ENCODE results near the gene GSDME. TPM values are rescaled to one million over a fixed set of nuclear protein-coding genes. Genes with fewer than 3 reads are reported as not detected.

GSDME gene
- polyA plus RNA-seq, 1 experiment: 63.8 TPM

GRCh38 chr7:24660546-24660945, 96.7 kb downstream of the GSDME start:
- H3K9me3 ChIP-seq (ENCODE audit: control insufficient read depth, insufficient read depth, low read length): no peaks in the 10 kb centered on the region
- TF ChIP-seq, protein P1, sequence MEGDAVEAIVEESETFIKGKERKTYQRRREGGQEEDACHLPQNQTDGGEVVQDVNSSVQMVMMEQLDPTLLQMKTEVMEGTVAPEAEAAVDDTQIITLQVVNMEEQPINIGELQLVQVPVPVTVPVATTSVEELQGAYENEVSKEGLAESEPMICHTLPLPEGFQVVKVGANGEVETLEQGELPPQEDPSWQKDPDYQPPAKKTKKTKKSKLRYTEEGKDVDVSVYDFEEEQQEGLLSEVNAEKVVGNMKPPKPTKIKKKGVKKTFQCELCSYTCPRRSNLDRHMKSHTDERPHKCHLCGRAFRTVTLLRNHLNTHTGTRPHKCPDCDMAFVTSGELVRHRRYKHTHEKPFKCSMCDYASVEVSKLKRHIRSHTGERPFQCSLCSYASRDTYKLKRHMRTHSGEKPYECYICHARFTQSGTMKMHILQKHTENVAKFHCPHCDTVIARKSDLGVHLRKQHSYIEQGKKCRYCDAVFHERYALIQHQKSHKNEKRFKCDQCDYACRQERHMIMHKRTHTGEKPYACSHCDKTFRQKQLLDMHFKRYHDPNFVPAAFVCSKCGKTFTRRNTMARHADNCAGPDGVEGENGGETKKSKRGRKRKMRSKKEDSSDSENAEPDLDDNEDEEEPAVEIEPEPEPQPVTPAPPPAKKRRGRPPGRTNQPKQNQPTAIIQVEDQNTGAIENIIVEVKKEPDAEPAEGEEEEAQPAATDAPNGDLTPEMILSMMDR (IDR thresholded peaks at IDR 0.05; ENCODE audit: low read depth, low read length): no peak
- peak; percentile 16 for DNase-seq (ENCODE audit: low read depth, low spot score)
- H3K27me3 ChIP-seq (ENCODE audit: control insufficient read depth, insufficient read depth, low read length): no peaks in the 10 kb centered on the region
- ChIA-PET CTCF (no interaction called here), POLR2A (no interaction called here)
- no peak overlapping the region for H3K27ac ChIP-seq (ENCODE audit: low read depth, low read length)
- H3K4me3 ChIP-seq (ENCODE audit: low read depth, low read length): no peak overlapping the region

- Histone ChIP-seq H3K27me3 (ENCODE audit: control insufficient read depth, insufficient read depth, low read length) (no peaks in the 10 kb centered on the region), H3K4me3 (ENCODE audit: low read depth, low read length) (no peak overlapping the region), H3K27ac (ENCODE audit: low read depth, low read length) (no peak overlapping the region), H3K9me3 (ENCODE audit: control insufficient read depth, insufficient read depth, low read length) (no peaks in the 10 kb centered on the region)
- no peak for DNase-seq (ENCODE audit: low read depth, low spot score)
- ChIA-PET POLR2A (no interaction called here), CTCF (no interaction called here)
- TF ChIP-seq, protein P1 (IDR thresholded peaks at IDR 0.05; ENCODE audit: low read depth, low read length): no peak
Measured at GRCh38 chr7:24659505-24659904, 97.8 kb downstream of the GSDME start.

GRCh38 chr7:24657980-24658379, 99.3 kb downstream of the GSDME start:
- Histone ChIP-seq H3K9me3 (ENCODE audit: control insufficient read depth, insufficient read depth, low read length) (no peaks in the 10 kb centered on the region), H3K4me3 (ENCODE audit: low read depth, low read length) (no peak overlapping the region), H3K27me3 (ENCODE audit: control insufficient read depth, insufficient read depth, low read length) (no peaks in the 10 kb centered on the region), H3K27ac (ENCODE audit: low read depth, low read length) (no peak overlapping the region)
- DNase-seq (ENCODE audit: low read depth, low spot score): no peak
- TF ChIP-seq, protein P1 (IDR thresholded peaks at IDR 0.05; ENCODE audit: low read depth, low read length): no peak
- ChIA-PET CTCF (interaction anchor here (2.3 kb wide), 1 partner anchor 8 kb away, joined by 12 read pairs; no protein-coding TSS in a partner anchor), POLR2A (no interaction called here)

DNA sequence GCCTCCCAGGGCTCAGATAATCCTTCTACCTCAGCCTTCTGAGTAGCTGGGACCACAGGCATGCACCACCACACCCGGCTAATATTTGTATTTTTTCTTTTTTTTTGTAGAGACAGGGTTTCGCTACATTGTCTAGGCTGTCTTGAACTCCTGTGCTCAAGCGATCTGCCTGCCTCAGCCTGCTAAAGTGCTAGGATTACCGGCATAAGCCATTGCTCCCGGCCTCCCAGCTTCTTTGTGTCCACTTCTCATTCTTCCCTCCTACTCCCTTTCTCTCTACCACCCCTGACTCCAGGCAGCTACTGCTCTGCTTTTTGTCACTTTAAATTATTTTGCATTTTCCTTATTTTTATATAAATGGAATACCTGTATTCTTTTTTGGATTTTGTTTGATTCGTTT, 100.7 kb downstream of the GSDME start:
- CTCF ChIA-PET: interaction anchor here (2.3 kb wide), 1 partner anchor 9 kb away, joined by 12 read pairs; no protein-coding TSS in a partner anchor
- H3K27me3 ChIP-seq (ENCODE audit: control insufficient read depth, insufficient read depth, low read length): no peaks in the 10 kb centered on the region
- POLR2A ChIA-PET: no interaction called here
- TF ChIP-seq, protein P1 (IDR thresholded peaks at IDR 0.05; ENCODE audit: low read depth, low read length): no peak
- H3K4me3 ChIP-seq (ENCODE audit: low read depth, low read length): no peak overlapping the region
- H3K9me3 ChIP-seq (ENCODE audit: control insufficient read depth, insufficient read depth, low read length): no peaks in the 10 kb centered on the region
- H3K27ac ChIP-seq (ENCODE audit: low read depth, low read length): no peak overlapping the region
- no peak for DNase-seq (ENCODE audit: low read depth, low spot score)

GRCh38 chr7:24654305-24654704, 103.0 kb downstream of the GSDME start:
- Histone ChIP-seq H3K27me3 (ENCODE audit: control insufficient read depth, insufficient read depth, low read length) (no peaks in the 10 kb centered on the region), H3K4me3 (ENCODE audit: low read depth, low read length) (no peak overlapping the region), H3K27ac (ENCODE audit: low read depth, low read length) (no peak overlapping the region), H3K9me3 (ENCODE audit: control insufficient read depth, insufficient read depth, low read length) (no peaks in the 10 kb centered on the region)
- no peak for DNase-seq (ENCODE audit: low read depth, low spot score)
- TF ChIP-seq, protein P1 (IDR thresholded peaks at IDR 0.05; ENCODE audit: low read depth, low read length): no peak
- ChIA-PET POLR2A (no interaction called here), CTCF (interaction anchor here (1.0 kb wide), 2 partner anchors 11 to 78 kb away, joined by 3 to 4 read pairs; no protein-coding TSS in a partner anchor)

All from AG04450 (cell line).